DND-41 (cell line): ENCODE measurements around the gene LDLR.

ENCODE experiments used
- EZH2 ChIP-seq: IDR thresholded peaks from 3 replicates; pipeline ENCODE4 v1.6.1; 2012; ENCODE audit warnings: borderline replicate concordance, low read depth, mild to moderate bottlenecking, moderate library complexity, low read length, inconsistent platforms; ENCODE audit not compliant: severe bottlenecking
- TF ChIP-seq, protein P1 (sequence below): IDR thresholded peaks from 2 replicates; pipeline ENCODE4 v1.5.1; 2012; ENCODE audit warnings: borderline replicate concordance, low read length, moderate library complexity, mild to moderate bottlenecking; ENCODE audit not compliant: poor library complexity, severe bottlenecking; ENCODE audit errors: extremely low read depth

DNA sequence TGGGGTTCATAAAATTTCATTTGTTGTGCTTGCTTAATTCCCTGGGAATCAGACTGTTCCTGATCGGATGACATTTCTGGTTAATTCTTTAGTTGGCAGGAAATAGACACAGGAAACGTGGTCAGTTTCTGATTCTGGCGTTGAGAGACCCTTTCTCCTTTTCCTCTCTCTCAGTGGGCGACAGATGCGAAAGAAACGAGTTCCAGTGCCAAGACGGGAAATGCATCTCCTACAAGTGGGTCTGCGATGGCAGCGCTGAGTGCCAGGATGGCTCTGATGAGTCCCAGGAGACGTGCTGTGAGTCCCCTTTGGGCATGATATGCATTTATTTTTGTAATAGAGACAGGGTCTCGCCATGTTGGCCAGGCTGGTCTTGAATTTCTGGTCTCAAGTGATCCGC lies 10.8 kb downstream of the LDLR start:
- TF ChIP-seq, protein P1, sequence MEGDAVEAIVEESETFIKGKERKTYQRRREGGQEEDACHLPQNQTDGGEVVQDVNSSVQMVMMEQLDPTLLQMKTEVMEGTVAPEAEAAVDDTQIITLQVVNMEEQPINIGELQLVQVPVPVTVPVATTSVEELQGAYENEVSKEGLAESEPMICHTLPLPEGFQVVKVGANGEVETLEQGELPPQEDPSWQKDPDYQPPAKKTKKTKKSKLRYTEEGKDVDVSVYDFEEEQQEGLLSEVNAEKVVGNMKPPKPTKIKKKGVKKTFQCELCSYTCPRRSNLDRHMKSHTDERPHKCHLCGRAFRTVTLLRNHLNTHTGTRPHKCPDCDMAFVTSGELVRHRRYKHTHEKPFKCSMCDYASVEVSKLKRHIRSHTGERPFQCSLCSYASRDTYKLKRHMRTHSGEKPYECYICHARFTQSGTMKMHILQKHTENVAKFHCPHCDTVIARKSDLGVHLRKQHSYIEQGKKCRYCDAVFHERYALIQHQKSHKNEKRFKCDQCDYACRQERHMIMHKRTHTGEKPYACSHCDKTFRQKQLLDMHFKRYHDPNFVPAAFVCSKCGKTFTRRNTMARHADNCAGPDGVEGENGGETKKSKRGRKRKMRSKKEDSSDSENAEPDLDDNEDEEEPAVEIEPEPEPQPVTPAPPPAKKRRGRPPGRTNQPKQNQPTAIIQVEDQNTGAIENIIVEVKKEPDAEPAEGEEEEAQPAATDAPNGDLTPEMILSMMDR: no peak
- no peak for TF ChIP-seq EZH2
